ENCODE measurements around the gene CTNNBIP1.
"Not testable (repeated sequence)": the region's sequence is repeated elsewhere in the genome, so short reads cannot be mapped to it uniquely, and the experiment has no call there.

Gene CTNNBIP1

DNA sequence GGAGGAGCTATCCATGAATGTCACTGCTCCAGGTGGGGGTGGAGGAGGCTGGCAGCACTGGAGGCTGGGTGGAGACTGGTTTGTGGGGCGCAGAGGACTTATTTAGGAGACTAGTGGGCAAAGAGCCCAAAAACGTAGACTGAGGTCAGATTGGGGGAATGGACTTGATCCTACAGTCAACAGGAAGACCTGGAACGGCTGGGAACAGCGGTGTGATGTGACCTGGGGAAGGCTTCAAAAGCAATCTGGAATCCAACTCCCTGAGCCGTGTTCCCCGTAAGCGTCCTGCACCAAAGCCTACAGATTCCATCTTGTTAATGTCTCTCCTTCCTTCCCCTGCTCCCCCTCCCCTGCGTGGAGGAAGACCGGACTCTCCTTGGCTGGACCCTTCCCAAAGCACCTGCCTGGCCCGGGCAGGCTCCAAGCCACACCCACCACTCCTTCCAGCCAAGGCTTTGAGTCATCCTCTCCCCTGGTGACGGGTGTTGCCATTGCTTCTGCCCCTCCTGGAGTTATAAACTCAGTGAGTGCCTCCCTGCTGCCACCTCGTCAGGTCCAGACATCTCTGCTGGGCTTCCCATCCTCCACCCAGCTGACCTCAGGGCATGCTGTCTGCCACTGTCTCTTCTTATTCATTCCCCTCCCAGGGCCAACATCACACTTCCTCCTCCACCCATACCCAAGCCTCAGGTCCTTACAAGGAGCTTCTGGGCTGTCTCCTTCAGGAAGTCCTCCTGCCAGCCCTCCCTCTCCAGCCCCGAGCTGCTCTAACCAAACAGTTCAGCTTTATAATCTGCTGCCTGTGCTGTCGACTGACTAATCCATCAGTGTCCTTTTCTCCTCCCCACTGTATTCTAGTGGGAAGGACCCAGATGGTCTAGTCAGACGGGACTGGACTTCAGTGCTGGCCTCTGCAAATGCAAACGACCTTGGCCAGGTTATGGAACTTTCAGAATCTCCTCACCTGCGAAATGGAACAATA is 84.7 kb downstream of the CTNNBIP1 start:
- DNase-seq = peak; percentile 52 to 66

GRCh38 chr1:9824702-9825089 is 85.4 kb downstream of the CTNNBIP1 start:
- no peak for DNase-seq

GRCh38 chr1:9823943-9824701 is 85.9 kb downstream of the CTNNBIP1 start, which contains the start of gene CLSTN1:
Gene CLSTN1, minus strand, starts transcription at chr1:9823965. Its CDS starts 232 bp downstream, at chr1:9823733.
- peak; percentile 89 to 94 for DNase-seq

- DNase-seq = no peak
Observed at GRCh38 chr1:9823693-9823942, 86.5 kb downstream of the CTNNBIP1 start.

GRCh38 chr1:9822897-9823692 is 87.0 kb downstream of the CTNNBIP1 start:
- peak in 1 of 2 donors; percentile 28 for DNase-seq

DNA sequence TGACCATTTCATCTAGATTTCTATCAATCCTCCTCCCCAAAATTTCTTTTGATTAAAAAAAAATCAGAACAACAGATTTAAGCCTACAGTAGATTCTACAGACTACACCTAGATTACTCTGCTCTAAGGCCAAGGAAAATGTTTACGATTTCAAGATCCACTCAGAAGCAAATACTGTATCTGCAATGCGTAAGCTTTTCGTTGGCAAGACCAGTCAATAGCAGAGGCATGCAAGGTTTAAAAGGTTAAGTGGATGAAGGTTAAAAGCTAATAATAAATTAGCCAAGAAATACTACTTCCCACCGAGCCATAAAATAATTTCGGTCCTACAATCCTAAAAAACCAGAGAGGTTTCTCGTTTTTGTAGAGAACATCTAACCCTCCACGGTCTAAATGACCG is 87.6 kb downstream of the CTNNBIP1 start:
- DNase-seq = no peak

GRCh38 chr1:9821710-9822109 is 88.4 kb downstream of the CTNNBIP1 start:
- DNase-seq = no peak

DNA sequence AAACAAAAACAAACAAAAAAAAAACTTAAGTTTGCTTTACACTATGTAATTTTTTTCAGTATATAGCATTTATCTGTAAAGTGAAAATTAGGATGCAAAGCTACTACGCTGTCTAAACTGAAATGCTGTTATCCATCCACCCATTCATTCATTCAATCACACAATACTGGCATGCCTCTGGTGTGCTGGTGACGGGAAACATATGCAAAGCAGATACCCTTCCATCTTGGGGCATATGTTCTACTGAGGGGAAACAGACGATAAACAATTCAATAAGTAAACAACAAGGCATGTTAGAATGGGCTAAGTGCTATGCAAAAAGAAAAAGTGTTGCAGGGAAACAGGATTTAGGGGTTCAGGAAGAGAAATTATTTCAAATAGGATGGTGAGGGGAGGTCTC is 89.5 kb downstream of the CTNNBIP1 start:
- DNase-seq = no peak

DNA sequence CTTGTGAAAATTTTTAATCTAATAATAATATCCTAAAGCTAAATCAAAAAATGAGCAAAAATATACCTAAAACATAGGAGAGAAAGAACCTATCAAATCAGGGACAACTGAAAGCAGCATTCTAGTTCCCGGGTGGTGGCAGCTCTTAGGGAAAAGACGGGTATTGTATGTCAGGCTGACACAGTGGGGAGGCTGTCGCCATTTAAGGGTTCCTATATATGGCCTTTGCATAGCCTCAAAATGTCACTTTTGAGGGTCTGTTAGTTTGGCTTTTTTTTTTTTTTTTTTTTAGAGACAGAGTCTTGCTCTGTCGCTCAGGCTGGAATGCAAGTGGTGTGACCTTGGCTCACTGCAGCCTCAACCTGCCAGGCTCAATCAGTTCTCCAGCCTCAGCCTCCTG is 92.3 kb downstream of the CTNNBIP1 start:
- no peak for DNase-seq

DNA sequence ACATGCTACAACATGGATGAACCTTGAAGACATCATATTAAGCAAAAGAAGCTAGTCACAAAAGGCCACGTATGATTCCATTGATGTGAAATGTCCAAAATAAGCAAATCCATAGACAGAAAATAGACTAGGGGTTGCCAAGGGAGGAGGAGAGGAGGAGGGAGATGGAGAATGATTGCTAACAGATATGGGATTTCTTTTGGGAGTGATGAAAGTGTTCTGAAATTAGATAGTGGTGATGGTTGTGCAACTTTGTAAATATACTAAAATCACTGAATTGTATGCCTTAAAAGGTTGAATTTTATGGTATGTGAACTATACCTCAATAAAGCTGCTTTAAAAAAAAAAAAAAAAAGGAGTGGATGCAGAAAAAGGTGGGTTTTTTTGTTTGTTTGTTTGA is 93.9 kb downstream of the CTNNBIP1 start:
- no peak for DNase-seq

DNA sequence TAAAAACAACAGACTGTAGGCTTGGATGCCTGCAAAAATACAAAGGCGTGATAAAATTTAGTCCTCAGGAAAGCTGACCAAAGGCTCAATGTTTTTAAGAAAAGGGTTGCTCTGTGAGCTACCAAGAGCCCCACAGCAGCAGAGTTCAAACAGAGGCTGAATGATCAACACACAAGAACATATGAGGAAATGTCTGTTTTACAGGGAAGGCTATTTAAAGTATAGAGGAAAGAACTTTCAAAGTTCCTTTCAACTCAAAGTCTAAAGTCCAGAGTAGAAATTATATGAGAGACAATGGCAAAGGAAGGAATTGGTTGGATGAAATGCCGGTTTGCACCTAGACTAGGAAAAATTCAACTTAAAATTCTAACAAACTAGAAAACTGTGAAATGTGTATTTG is 94.9 kb downstream of the CTNNBIP1 start:
- no peak for DNase-seq

DNA sequence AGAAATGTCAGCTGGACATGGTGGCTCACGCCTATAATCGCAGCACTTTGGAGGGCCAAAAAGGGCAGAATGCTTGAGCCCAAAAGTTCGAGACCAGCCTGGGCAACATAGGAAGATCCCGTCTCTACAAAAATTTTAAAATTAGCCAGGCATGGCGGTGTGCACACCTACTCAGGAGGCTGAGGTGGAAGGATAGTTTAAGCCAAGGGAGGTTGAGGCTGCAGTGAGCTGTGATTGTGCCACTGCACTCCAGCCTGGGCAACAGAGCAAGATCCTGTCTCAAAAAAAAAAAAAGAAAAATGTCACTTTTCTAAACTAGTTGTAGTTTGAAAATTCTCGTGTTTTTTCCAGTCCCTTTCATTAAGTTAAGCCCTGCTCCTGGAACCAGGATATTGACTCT is 95.5 kb downstream of the CTNNBIP1 start:
- no peak for DNase-seq

GRCh38 chr1:9811239-9811966 is 98.7 kb downstream of the CTNNBIP1 start:
- no peak for DNase-seq

- no peak for DNase-seq
Observed at GRCh38 chr1:9809100-9809510, 101.0 kb downstream of the CTNNBIP1 start.

GRCh38 chr1:9808459-9808858 is 101.6 kb downstream of the CTNNBIP1 start:
- DNase-seq = no peak

DNA sequence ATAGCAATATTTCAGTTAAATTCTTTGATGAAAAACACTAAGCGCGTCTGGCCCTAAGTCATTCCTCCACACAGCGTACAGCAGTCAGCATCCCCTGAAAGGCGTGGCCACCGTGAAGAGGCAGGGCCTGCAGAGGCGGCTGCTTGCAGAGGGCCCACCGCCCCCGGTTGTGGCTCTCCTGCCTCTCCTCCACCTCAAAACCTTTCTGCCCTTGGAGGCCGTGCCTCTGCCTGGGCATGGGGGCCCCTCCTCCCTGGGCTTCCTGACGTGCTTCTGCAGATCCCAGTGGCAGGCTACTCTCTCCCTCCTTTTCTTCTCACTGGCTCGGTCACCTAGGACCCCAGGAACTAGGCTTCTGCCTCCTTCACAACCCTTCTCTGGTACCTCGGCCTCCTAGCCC is 102.5 kb downstream of the CTNNBIP1 start:
- DNase-seq = no peak

- DNase-seq = not testable (repeated sequence)
Observed at GRCh38 chr1:9805972-9806371, 104.1 kb downstream of the CTNNBIP1 start.

DNA sequence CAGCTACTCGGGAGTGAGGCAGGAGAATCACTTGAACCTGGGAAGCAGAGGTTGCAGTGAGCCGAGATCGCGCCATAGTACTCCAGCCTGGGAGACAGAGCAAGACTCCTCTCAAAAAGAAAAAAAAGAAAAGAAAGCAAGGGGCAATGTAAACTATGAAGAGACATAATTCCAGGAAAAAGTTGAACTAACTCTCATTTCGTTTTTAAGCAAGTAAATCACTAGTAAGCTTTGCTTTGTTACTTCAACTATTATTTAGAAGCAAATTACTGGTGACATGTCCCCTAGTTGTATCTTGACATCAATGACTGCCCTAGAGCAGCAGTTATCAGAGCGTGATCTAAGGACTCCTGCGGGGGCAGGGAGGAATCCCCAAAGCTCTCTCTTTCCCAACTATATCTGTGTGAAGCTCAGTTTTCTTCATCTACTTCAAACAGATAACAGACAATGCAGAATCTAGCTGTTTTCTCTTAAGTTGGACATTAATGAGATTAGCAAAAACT is 105.0 kb downstream of the CTNNBIP1 start:
- no peak for DNase-seq

- not testable (repeated sequence) for DNase-seq
Observed at GRCh38 chr1:9803003-9803918, 106.8 kb downstream of the CTNNBIP1 start.

DNA sequence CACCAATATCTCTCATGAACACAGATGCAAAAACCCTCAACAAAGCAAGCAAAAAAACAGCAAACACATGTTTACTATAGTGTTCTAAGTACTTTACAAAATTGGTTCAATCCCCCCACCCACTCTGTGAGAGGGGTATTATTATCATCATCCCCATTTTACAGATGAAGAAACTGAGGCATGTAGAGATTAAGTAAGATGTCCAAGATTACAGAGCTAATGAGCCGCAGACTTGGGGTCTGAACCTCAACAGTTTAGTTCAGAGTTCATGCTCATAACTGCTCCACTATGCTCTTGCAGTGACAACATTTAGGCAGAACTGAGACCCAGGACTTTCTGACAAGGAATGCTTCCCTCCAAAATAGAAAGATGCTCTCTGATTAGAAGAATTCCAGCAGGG is 108.2 kb downstream of the CTNNBIP1 start:
- DNase-seq = no peak

Measured in CD4-positive, alpha-beta T cell treated with Interferon alpha-2 for 1 hour (primary cell).